HG03135 (cell line): ENCODE data around the gene OR2T10.
"Not testable (repeated sequence)": the region's sequence is repeated elsewhere in the genome, so short reads cannot be mapped to it uniquely, and the experiment has no call there.

Source experiments
- ATAC-seq: cut with Tn5 transposase; IDR thresholded peaks from one replicate; pipeline ENCODE4 v1.9.1; 2021; ENCODE audit warnings: mild to moderate bottlenecking, moderate library complexity; ENCODE audit not compliant: unreplicated experiment

The OR2T10 gene

GRCh38 chr1:248599396-248599795 lies 1.9 kb upstream of the OR2T10 start:
- no peak for ATAC-seq

GRCh38 chr1:248596615-248597014 lies 885 bp downstream of the OR2T10 start:
- ATAC-seq = no peak

GRCh38 chr1:248593226-248593625 lies 4.3 kb downstream of the OR2T10 start:
- no peak for ATAC-seq

- no peak for ATAC-seq
Observed at GRCh38 chr1:248592655-248593054, 4.8 kb downstream of the OR2T10 start.

GRCh38 chr1:248590055-248590454 lies 7.4 kb downstream of the OR2T10 start:
- no peak for ATAC-seq

- ATAC-seq = no peak
Observed at GRCh38 chr1:248589334-248589733, 8.2 kb downstream of the OR2T10 start.

GRCh38 chr1:248585266-248585665 lies 12.2 kb downstream of the OR2T10 start:
- ATAC-seq = no peak

GRCh38 chr1:248576260-248576980 lies 21.1 kb downstream of the OR2T10 start:
- no peak for ATAC-seq

- not testable (repeated sequence) for ATAC-seq
Observed at GRCh38 chr1:248574657-248575056, 22.8 kb downstream of the OR2T10 start, which contains the start of gene OR2T34. Gene OR2T34, minus strand, starts transcription at chr1:248574757. Its CDS starts 0 bp downstream, at chr1:248574757.

GRCh38 chr1:248573856-248574255 lies 23.6 kb downstream of the OR2T10 start:
- ATAC-seq = not testable (repeated sequence)

- ATAC-seq = not testable (repeated sequence)
Observed at GRCh38 chr1:248572049-248572448, 25.5 kb downstream of the OR2T10 start.

GRCh38 chr1:248570811-248571210 lies 26.7 kb downstream of the OR2T10 start:
- not testable (repeated sequence) for ATAC-seq

- not testable (repeated sequence) for ATAC-seq
Observed at GRCh38 chr1:248569049-248569448, 28.5 kb downstream of the OR2T10 start.

- ATAC-seq = not testable (repeated sequence)
Observed at GRCh38 chr1:248565530-248566373, 31.7 kb downstream of the OR2T10 start.

GRCh38 chr1:248562672-248563071 lies 34.8 kb downstream of the OR2T10 start, which contains the start of gene OR2T29:
Gene OR2T29, minus strand, starts transcription at chr1:248562772. Its CDS starts 3,281 bp downstream, at chr1:248559491.
- not testable (repeated sequence) for ATAC-seq

GRCh38 chr1:248551027-248551426 lies 46.5 kb downstream of the OR2T10 start:
- not testable (repeated sequence) for ATAC-seq

GRCh38 chr1:248547383-248547782 lies 50.1 kb downstream of the OR2T10 start:
- ATAC-seq = not testable (repeated sequence)
